Stimulated activated CD4-positive, alpha-beta T cell treated with anti-CD3 and anti-CD28 coated beads, Interleukin-1b, Interleukin-23, amount 100 ng/mL, for 24 hours (primary cell): Measurements from ENCODE around the gene CAP1.

ENCODE experiments used
- DNase-seq, 4 experiments: peaks; one replicate each; pipeline ENCODE4 v3.0.0-alpha.2; 2020; ENCODE audit warnings: low read depth in 4 of 4, low spot score in 1 of 4

CAP1 gene

DNA sequence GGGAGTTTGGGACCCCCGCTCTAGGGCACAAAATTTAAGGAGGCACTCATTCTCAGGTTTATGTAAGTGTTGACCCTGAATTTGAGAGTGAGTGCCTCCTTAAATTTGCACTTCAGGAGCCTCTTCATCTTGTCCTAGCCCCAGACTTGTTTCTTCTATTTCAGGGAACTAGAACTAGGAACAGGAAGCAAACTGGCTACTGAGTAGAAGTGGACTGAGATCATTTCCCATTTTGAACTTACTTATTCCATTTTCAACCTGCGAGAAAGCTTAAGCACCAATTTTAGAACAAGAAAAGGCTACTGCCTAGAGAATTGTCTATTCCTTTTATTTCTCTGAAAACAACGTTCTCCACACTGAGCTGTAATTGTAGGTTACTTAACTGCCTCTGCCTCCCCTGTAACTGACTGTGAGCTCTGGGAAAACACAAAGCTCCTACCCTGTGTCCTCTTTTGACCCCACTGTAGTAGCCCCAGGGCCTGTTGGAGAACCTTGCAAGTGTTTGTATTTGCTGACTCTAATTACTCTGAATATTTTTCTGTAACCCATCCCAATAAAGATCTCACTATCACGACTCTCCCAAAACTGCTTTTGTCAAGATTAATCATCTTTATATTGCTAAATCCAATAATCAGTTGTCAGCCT, 54.1 kb downstream of the CAP1 start:
- no peak for DNase-seq

DNA sequence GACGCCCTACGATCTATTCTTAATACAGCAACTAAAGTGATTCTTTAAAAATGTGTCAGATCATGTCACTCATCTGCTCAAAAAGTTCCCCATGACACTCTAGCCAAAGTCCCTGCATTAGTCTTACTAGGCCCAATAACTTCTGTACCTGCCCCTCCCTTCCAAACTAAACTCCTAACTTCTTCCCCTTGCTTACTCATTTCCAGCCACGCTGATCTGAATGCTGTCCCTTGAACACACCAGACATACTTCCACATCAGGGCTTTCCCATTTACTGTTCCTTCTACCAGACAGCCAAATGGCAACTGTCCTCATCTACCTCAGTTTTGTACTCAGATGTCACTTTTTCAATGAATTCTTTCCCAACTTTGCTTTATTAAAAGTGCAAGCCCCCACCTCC, 55.3 kb downstream of the CAP1 start:
- no peak for DNase-seq

DNA sequence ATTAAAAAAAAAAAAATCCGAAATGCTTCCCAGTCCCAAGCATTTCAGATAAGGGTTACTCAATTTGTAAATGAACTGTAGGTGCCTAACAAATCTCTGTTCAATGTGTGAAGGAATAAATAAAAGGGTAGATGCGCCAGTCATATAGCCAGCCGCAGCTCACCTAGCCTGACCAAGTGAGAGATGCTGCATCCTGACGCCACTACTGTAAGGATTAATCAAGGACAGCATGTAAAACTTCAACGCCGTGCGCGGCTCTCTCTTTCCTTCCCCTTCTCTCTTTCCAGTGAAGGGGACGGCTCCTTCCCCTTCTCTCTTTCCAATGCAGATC, 56.1 kb downstream of the CAP1 start:
- no peak for DNase-seq

DNA sequence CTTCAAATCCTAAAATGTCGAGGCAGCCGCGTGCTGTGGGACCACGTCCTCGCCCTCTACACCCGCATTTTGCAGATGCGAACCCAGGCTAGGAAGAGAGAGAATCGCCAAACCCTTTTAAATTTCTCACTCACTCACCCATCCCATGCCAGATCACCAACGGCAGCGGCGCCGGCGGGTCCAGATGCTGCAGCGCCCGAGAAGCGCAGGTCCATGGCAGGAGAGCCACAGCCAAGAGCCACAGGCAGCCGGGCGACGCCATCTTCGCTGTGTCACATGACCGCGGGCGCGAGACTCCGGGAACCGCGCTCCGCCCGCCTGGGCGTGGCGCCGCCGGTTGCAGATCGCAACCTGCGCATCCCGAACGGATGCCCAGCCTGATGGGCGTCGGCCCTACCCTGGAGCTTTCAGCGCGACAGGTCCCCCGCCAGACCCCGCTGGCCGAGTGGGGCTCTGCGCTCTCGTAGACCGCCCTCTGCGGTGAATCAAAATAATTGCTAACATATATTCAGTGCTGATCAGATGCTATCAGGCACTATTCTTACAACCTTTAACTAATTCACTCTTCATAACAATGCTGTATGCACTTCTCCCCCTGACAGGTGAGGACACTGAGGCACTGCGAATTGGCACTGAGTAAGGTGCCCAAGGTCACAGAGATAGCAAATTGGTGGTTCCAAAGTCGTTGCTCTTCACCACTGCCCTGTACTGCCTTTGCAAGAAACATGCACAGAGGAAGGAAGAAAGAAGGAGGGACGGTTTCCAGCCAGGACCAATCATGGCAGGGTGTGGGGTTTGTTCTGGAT, 56.7 kb downstream of the CAP1 start, which contains the start of gene PPT1:
Gene PPT1, minus strand, starts transcription at position 276 of the 806 bp plus-strand sequence. Its CDS starts 14 bp downstream, at position 262.
- DNase-seq = peak; percentile 47 to 73 (median 56)

DNA sequence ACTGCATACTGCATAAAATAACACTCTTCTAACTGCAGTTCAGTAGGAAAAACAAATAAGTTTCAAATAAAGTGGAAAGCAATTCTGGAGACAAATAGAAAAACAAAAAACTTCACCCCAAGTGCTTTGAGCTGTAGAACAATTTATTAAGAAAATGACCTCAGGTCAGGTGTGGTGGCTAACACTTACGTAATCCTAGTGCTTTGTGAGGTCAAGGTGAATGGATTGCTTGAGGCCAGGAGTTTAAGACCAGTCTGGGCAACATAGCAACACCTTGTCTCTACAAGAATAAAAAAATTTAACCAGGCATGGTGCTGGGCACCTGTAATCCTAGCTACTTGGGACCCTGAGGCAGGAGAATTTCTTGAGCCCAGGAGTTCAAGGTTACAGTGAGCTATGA, 61.5 kb downstream of the CAP1 start:
- DNase-seq = no peak

DNA sequence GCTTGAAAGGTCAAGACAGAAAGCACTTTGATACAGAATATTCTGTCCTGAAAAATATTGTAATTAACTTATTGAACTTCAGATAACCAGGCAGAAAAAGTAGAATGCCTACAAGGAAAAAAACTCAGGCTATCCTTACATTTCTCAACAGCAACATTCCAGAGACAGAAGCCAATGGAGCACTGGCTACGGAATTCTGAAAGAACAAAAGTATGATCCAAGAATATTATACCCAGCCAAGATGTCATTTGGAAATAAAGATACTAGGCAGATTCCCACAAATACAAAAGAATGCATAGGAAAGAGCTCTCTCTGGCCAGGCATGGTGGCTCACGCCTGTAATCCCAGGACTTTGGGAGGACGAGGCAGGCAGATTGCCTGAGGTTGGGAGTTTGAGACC, 62.4 kb downstream of the CAP1 start:
- DNase-seq = no peak

DNA sequence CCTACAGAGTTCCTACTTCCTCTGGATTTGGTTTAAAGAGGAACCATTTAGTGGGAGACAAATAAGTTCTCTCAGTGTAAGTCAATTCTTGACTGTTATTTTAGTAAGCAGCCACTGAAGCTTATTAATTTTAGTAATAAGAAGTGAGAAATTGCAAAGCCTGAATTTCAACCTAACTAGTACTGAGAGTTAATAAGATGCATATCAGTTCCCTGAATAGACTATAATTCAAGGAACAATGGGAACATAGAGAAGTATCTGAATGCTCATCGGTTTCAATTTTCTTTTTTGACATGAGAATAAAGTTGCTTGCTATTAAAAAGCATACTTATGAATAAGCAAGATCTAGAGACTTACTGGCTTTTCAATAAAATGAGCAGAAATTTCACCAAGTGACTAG, 64.5 kb downstream of the CAP1 start:
- no peak for DNase-seq

DNA sequence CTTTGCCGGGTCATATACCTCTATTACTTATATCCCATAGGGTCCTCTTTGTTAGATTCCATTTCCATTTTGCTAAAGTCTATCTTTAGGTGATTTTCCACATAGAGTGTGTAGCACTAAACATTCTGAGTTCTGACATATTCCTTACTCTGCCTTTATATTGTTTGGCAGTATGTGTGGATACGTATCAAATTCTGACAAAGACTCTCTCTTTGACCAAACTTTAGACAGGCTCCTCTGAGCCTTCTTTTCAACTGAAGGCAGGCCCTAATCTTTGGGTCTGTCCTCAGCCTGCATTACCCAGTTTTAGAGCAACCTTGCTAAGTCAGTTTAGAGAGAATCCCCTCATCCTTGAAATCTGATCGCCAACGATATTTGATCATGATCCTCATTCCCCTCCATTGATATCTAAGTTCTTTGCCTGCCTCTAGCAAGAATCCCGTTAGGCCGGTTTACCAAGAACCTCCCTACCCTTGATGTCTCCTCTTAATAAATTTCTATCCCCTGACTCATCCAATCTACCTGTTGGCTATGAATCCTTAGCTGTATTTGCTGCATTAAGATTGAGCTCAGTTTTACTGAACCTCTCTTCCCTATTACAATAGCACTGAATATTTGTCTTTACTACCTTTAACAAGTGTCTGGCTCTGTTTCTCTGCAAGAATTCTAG, 66.9 kb downstream of the CAP1 start:
- no peak for DNase-seq

DNA sequence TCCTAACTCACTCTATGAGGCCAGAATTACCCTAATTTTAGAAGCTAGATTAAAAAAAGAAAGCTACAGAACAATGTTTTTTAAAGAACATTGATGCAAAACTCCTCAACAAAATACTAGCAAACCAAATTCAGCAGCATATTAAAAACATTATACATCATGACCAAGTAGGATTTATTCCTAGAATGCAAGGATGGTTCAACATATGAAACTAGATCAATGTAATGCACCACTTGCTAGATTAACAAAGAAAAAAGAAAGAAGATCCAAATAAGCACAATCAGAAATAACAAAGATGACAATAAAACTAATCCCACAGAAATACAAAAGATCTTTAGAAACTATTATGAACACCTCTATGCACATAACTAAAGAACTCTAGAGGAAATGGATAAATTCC, 69.9 kb downstream of the CAP1 start:
- DNase-seq = no peak

DNA sequence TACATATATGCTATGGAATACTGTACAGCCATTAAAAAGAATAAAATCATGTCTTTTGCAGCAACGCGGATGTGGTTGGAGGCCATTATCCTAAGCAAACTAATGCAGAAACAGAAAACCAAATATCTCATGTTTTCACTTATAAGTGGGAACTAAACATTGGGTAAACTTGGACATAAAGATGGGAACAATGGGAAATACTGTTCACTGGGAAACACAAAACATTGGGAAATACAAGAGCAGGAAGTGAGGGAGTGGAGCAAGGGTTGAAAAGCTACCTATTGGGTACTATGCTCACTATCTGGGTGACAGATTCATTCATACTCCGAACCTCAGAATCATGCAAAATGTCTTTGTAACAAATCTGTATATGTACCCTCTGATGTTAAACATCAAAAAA, 73.9 kb downstream of the CAP1 start:
- no peak for DNase-seq

DNA sequence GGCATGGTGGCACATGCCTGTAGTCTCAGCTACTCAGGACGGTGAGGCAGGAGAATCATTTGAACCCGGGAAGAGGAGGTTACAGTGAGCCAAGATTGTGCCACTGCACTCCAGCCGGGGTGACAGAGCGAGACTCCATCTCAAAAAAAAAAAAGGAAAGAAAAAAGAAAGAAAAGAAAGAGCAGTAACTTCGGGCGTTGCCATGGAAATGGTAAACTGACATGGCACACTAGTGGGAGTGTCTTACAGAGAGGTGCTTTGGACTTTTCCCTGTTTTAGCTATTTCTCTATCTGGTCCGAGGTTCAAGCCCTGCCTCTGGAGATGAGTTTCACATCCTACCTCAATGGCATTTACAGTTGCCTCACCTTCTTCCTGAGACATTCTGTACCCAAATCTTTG, 79.6 kb downstream of the CAP1 start:
- DNase-seq = no peak
